Testis (tissue), 3 donors: Measurements from ENCODE around the gene ABHD12. TPM values are rescaled to one million over a fixed set of nuclear protein-coding genes. Genes with fewer than 3 reads are reported as not detected.
"Not testable (repeated sequence)": the region's sequence is repeated elsewhere in the genome, so short reads cannot be mapped to it uniquely, and the experiment has no call there.

Source experiments
- DNase-seq: peaks from one replicate; pipeline ENCODE4 v3.0.0-alpha.2; 2019
- H3K27ac ChIP-seq, 2 donors: fragments of 200-600 bp; sonication (generic); one replicate each; pipeline ENCODE4 v1.5.1; 2019
- H3K27me3 ChIP-seq: fragments of 200-600 bp; sonication (generic); one replicate; pipeline ENCODE4 v1.5.1; 2019
- H3K36me3 ChIP-seq: fragments of 200-600 bp; sonication (generic); one replicate; pipeline ENCODE4 v1.5.1; 2017; ENCODE audit warnings: low read depth; ENCODE audit errors: missing control alignments
- H3K4me1 ChIP-seq: fragments of 200-600 bp; sonication (generic); one replicate; pipeline ENCODE4 v1.5.1; 2019
- H3K4me3 ChIP-seq, 2 donors: fragments of 200-600 bp; sonication (generic); one replicate each; pipeline ENCODE4 v1.5.1; 2017 to 2019
- H3K9me3 ChIP-seq: fragments of 200-600 bp; sonication (generic); one replicate; pipeline ENCODE4 v1.5.1; 2017
- CTCF ChIP-seq, 3 experiments: fragments of 450-650 bp in 2 of 3; fragments of 200-600 bp in 1 of 3; sonication (generic) in 1 of 3; IDR thresholded peaks; one replicate each; pipeline ENCODE4 v1.5.1; 2016 to 2019; ENCODE audit warnings: antibody characterized with exemption in 3 of 3, mild to moderate bottlenecking in 2 of 3, moderate library complexity in 1 of 3
- POLR2A ChIP-seq: fragments of 450-650 bp; IDR thresholded peaks from one replicate; pipeline ENCODE4 v1.6.1; 2017; ENCODE audit warnings: antibody characterized with exemption, mild to moderate bottlenecking, moderate library complexity
- WGBS, 2 donors: methylation state at CpG; one replicate each; pipeline ENCODE4 v1.1.5; 2018; 5-methylcytosine and 5-hydroxymethylcytosine counted together
- intact Hi-C: fragments of 100-400 bp; cut with DNase I; formaldehyde crosslinking; loops from one replicate; pipeline ENCODE4 v1.15.1; 2023; ENCODE audit warnings: low total_unique reads
- polyA plus RNA-seq: library from polyadenylated mRNA; stranded (reverse); fragments of 350-450 nt; fragmentation: Illumina TruSeq; extraction: RNeasy Lipid Tissue Mini Kit (QIAGEN cat#74804); gene quantifications from one replicate; pipeline ENCODE4 v1.2.3, GENCODE V29; 2014; ENCODE audit warnings: low read depth, low replicate concordance; ENCODE audit not compliant: insufficient read depth
- total RNA-seq, 2 donors: library from RNA; depleted of rRNA; stranded (reverse); fragments of >200 nt; gene quantifications; one replicate each; pipeline ENCODE4 v1.2.3, GENCODE V29; 2016

ABHD12 gene
- total and polyA plus RNA-seq, 3 donors from 2014 or later: 40.8 to 51.5 (median 47.5) TPM

- Histone ChIP-seq H3K27ac (peak within 1 kb of the TSS in 1 of 2 donors; percentile 9), H3K27me3 (no peaks in the 10 kb centered on the region), H3K9me3 (no peaks in the 10 kb centered on the region), H3K4me1 (peaks cover 4% of the 10 kb centered on the region), H3K4me3 (peak within 1 kb of the TSS; percentile 60 to 70), H3K36me3 (no peaks in the 10 kb centered on the region)
- peak; percentile 92 for DNase-seq
- intact Hi-C loops: no loop called here
- WGBS, 2 donors: 1% methylated on average over 44 to 53 of the region's 56 CpGs
- TF ChIP-seq POLR2A (no peak), CTCF (IDR thresholded peaks at IDR 0.05) (no peak)
Measured at GRCh38 chr20:25407311-25408169, 16.9 kb upstream of the ABHD12 start, which contains the start of gene GINS1. Gene GINS1, plus strand, starts transcription at chr20:25407673. Its CDS starts 148 bp downstream, at chr20:25407821.

DNA sequence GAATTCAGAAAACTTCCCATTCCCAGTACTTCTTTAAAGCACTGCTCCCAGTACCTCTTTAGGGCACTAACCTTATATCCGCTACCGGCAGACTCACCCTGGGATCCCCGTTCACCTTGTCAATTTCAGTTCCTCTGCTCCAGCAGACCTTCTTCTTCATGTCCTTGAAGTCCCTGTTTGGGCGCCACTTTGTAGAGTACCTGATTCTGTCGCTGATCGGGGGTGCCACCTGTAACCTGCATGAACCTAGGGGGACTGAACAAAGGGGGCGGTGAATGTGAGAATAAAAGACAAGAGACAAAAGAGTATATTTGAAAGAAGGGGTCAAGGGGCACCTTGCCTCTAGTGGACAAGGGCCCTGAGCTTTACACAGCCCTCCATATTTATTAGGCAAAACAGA lies 11.9 kb upstream of the ABHD12 start:
- no peak for DNase-seq
- TF ChIP-seq POLR2A (no peak), CTCF (IDR thresholded peaks at IDR 0.05) (no peak)
- H3K4me3 ChIP-seq: no peak overlapping the region
- H3K27me3 ChIP-seq: no peaks in the 10 kb centered on the region
- no peaks in the 10 kb centered on the region for H3K4me1 ChIP-seq
- intact Hi-C loops: no loop called here
- 96% methylated on average over 7 of the region's 7 CpGs for WGBS, 2 donors
- H3K9me3 ChIP-seq: no peaks in the 10 kb centered on the region
- no peaks in the 10 kb centered on the region for H3K36me3 ChIP-seq
- no peak overlapping the region for H3K27ac ChIP-seq

DNA sequence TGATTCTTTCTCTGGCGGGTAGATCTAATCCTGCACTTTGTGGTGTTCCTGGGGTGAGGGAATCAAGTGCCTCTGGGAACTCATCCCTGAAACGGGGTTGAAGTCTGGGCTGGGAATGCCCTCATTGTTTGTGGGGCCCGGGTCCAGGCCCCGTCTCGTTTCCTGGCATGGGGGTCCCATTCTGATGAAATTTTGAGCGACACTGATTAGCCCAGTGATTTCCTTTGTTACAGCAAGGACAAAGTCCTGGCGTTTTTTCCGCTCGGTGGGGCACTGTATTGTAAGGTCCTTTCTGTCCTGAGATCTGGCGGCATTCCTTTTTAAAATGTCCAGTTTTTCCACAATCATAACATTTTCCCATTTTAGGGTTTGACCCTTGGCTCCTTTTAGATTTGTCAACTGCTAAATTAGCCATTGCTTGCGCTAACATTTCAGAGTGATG lies 9.7 kb upstream of the ABHD12 start:
- H3K4me3 ChIP-seq, H3K9me3 ChIP-seq, H3K4me1 ChIP-seq, H3K27ac ChIP-seq, H3K36me3 ChIP-seq, DNase-seq, intact Hi-C loops, H3K27me3 ChIP-seq: not testable (repeated sequence)
- WGBS, 2 donors: 88 to 91% methylated on average over 11 of the region's 11 CpGs

- H3K36me3 ChIP-seq: no peaks in the 10 kb centered on the region
- no peaks in the 10 kb centered on the region for H3K4me1 ChIP-seq
- TF ChIP-seq POLR2A: no peak
- peak in 2 of 3 experiments; percentile 42 to 46 for TF ChIP-seq CTCF (IDR thresholded peaks at IDR 0.05)
- no peaks in the 10 kb centered on the region for H3K9me3 ChIP-seq
- DNase-seq: peak; percentile 50
- H3K27me3 ChIP-seq: no peaks in the 10 kb centered on the region
- intact Hi-C loops: loop anchor here (10.0 kb wide), 1 partner anchor 104 kb away; no protein-coding TSS in a partner anchor
- H3K27ac ChIP-seq: no peak overlapping the region
- WGBS, 2 donors: 28 to 51% methylated on average over 5 of the region's 5 CpGs
- H3K4me3 ChIP-seq: no peak overlapping the region
Measured at GRCh38 chr20:25399037-25399430, 8.4 kb upstream of the ABHD12 start.

GRCh38 chr20:25398376-25399036 lies 7.9 kb upstream of the ABHD12 start:
- no peak for DNase-seq
- H3K9me3 ChIP-seq: no peaks in the 10 kb centered on the region
- intact Hi-C loops: loop anchor here (10.0 kb wide), 1 partner anchor 104 kb away; no protein-coding TSS in a partner anchor
- H3K27me3 ChIP-seq: no peaks in the 10 kb centered on the region
- WGBS, 2 donors: 55 to 57% methylated on average over 4 of the region's 4 CpGs
- no peaks in the 10 kb centered on the region for H3K4me1 ChIP-seq
- H3K27ac ChIP-seq: no peak overlapping the region
- TF ChIP-seq POLR2A (no peak), CTCF (IDR thresholded peaks at IDR 0.05) (no peak)
- H3K4me3 ChIP-seq: no peak overlapping the region
- H3K36me3 ChIP-seq: no peaks in the 10 kb centered on the region
